Uterus (tissue), 4 donors: ENCODE measurements around the gene SYNGR3. TPM values are rescaled to one million over a fixed set of nuclear protein-coding genes. Genes with fewer than 3 reads are reported as not detected.

Experiments
- DNase-seq, 2 donors: peaks; one replicate each; pipeline ENCODE4 v3.0.0-alpha.2; 2019 to 2020
- H3K27ac ChIP-seq, 2 donors: fragments of 200-600 bp; sonication (generic); 1 replicate in 1 of 2; 2 replicates in 1 of 2; pipeline ENCODE4 v1.5.1; 2016 to 2018
- H3K27me3 ChIP-seq, 2 donors: fragments of 200-600 bp; sonication (generic); one replicate each; pipeline ENCODE4 v1.5.1; 2018 to 2019; ENCODE audit warnings: control low read depth in 1 of 2
- H3K36me3 ChIP-seq, 2 donors: fragments of 200-600 bp; sonication (generic); one replicate each; pipeline ENCODE4 v1.5.1; 2019; ENCODE audit warnings: control low read depth in 1 of 2
- H3K4me1 ChIP-seq, 2 donors: fragments of 200-600 bp; sonication (generic); one replicate each; pipeline ENCODE4 v1.5.1; 2018 to 2019; ENCODE audit warnings: control low read depth in 1 of 2
- H3K4me3 ChIP-seq, 2 donors: fragments of 200-600 bp; sonication (generic); 1 replicate in 1 of 2; 2 replicates in 1 of 2; pipeline ENCODE4 v1.5.1; 2018 to 2019; ENCODE audit warnings: mild to moderate bottlenecking in 1 of 2
- H3K9me3 ChIP-seq, 2 donors: fragments of 200-600 bp; sonication (generic); one replicate each; pipeline ENCODE4 v1.5.1; 2019; ENCODE audit warnings: control low read depth in 1 of 2
- CTCF ChIP-seq, 4 experiments: fragments of 200-600 bp in 2 of 4; fragments of 450-650 bp in 2 of 4; sonication (generic) in 2 of 4; IDR thresholded peaks; one replicate each; pipeline ENCODE4 v1.5.1; 2016 to 2019; ENCODE audit warnings: antibody characterized with exemption in 4 of 4, mild to moderate bottlenecking in 2 of 4, moderate library complexity in 1 of 4
- POLR2A ChIP-seq, 2 donors: fragments of 450-650 bp; IDR thresholded peaks; one replicate each; pipeline ENCODE4 v1.6.1; 2016; ENCODE audit warnings: antibody characterized with exemption in 2 of 2, mild to moderate bottlenecking in 1 of 2, moderate library complexity in 1 of 2
- intact Hi-C: fragments of 100-400 bp; cut with DNase I; formaldehyde crosslinking; loops from one replicate; pipeline ENCODE4 v1.15.1; 2023; ENCODE audit warnings: low total_unique reads
- total RNA-seq, 4 donors: library from RNA; depleted of rRNA in 3 of 4; stranded (reverse); fragments of >200 nt in 3 of 4; gene quantifications; one replicate each; pipeline versions ENCODE4 v1.1.0 to v1.2.4, GENCODE V29; 2014 to 2023
- donor health status: DM: yes; HTN: yes; CAD: no.

Gene SYNGR3
- total RNA-seq, 4 donors from 2014 or later = 1.5 TPM; not detected in 3

GRCh38 chr16:2003231-2003826, 13.6 kb downstream of the SYNGR3 start:
- Histone ChIP-seq H3K9me3 (no peaks in the 10 kb centered on the region), H3K36me3 (no peaks in the 10 kb centered on the region), H3K4me1 (peaks cover 0 to 25% of the 10 kb centered on the region in 2 donors), H3K4me3 (no peak overlapping the region), H3K27ac (no peak overlapping the region), H3K27me3 (no peaks in the 10 kb centered on the region)
- intact Hi-C loops = no loop called here
- TF ChIP-seq CTCF (IDR thresholded peaks at IDR 0.05) = no peak
- TF ChIP-seq POLR2A (IDR thresholded peaks at IDR 0.05) = no peak
- no peak for DNase-seq

- no peaks in the 10 kb centered on the region for H3K36me3 ChIP-seq
- no peak for TF ChIP-seq POLR2A (IDR thresholded peaks at IDR 0.05)
- TF ChIP-seq CTCF (IDR thresholded peaks at IDR 0.05) = peak; percentile 71 to 88 (median 82)
- H3K27me3 ChIP-seq = no peaks in the 10 kb centered on the region
- H3K27ac ChIP-seq = no peak overlapping the region
- intact Hi-C loops = no loop called here
- H3K4me3 ChIP-seq = no peak overlapping the region
- peak; percentile 71 to 77 for DNase-seq
- peaks cover 0 to 25% of the 10 kb centered on the region in 2 donors for H3K4me1 ChIP-seq
- no peaks in the 10 kb centered on the region for H3K9me3 ChIP-seq
Measured at GRCh38 chr16:2003827-2004641, 14.3 kb downstream of the SYNGR3 start.

GRCh38 chr16:2004795-2005517, 15.2 kb downstream of the SYNGR3 start:
- Histone ChIP-seq H3K4me1 (peaks cover 0 to 25% of the 10 kb centered on the region in 2 donors), H3K27me3 (no peaks in the 10 kb centered on the region), H3K9me3 (no peaks in the 10 kb centered on the region), H3K36me3 (no peaks in the 10 kb centered on the region), H3K27ac (no peak overlapping the region), H3K4me3 (no peak overlapping the region)
- DNase-seq = no peak
- TF ChIP-seq CTCF (IDR thresholded peaks at IDR 0.05) (no peak), POLR2A (IDR thresholded peaks at IDR 0.05) (no peak)
- intact Hi-C loops = no loop called here

- Histone ChIP-seq H3K4me1 (peaks cover 0 to 30% of the 10 kb centered on the region in 2 donors), H3K27ac (no peak overlapping the region), H3K27me3 (no peaks in the 10 kb centered on the region), H3K36me3 (no peaks in the 10 kb centered on the region), H3K4me3 (no peak overlapping the region), H3K9me3 (no peaks in the 10 kb centered on the region)
- no peak for TF ChIP-seq CTCF (IDR thresholded peaks at IDR 0.05)
- no peak for TF ChIP-seq POLR2A (IDR thresholded peaks at IDR 0.05)
- intact Hi-C loops = no loop called here
- no peak for DNase-seq
Measured at GRCh38 chr16:2005646-2006045, 15.9 kb downstream of the SYNGR3 start.

- peaks cover 0 to 30% of the 10 kb centered on the region in 2 donors for H3K4me1 ChIP-seq
- intact Hi-C loops = no loop called here
- no peaks in the 10 kb centered on the region for H3K27me3 ChIP-seq
- no peak for DNase-seq
- no peak overlapping the region for H3K4me3 ChIP-seq
- TF ChIP-seq POLR2A (IDR thresholded peaks at IDR 0.05) (no peak), CTCF (IDR thresholded peaks at IDR 0.05) (no peak)
- no peak overlapping the region for H3K27ac ChIP-seq
- no peaks in the 10 kb centered on the region for H3K36me3 ChIP-seq
- no peaks in the 10 kb centered on the region for H3K9me3 ChIP-seq
Measured at GRCh38 chr16:2006317-2006716, 16.5 kb downstream of the SYNGR3 start.
